Type B pancreatic cell (in vitro differentiated cells): ENCODE results near the gene SSR1. TPM values are rescaled to one million over a fixed set of nuclear protein-coding genes. Genes with fewer than 3 reads are reported as not detected.

Source experiments
- DNase-seq: peaks from one replicate; pipeline ENCODE4 v3.0.0; 2021; ENCODE audit warnings: mixed read lengths; ENCODE audit not compliant: unreplicated experiment; ENCODE audit errors: extremely low spot score
- H3K27ac Mint-ChIP-seq: 2 replicates; pipeline ENCODE4 v1.8.0; 2021; ENCODE audit warnings: mild to moderate bottlenecking, mixed read lengths
- H3K27me3 Mint-ChIP-seq: 2 replicates; pipeline ENCODE4 v1.8.0; 2021; ENCODE audit warnings: mixed read lengths
- H3K36me3 Mint-ChIP-seq: 2 replicates; pipeline ENCODE4 v1.8.0; 2021; ENCODE audit warnings: mixed read lengths
- H3K4me1 Mint-ChIP-seq: one replicate; pipeline ENCODE4 v1.8.0; 2021; ENCODE audit warnings: mixed read lengths; ENCODE audit not compliant: unreplicated experiment
- H3K4me3 Mint-ChIP-seq: 2 replicates; pipeline ENCODE4 v1.8.0; 2021; ENCODE audit warnings: mild to moderate bottlenecking, mixed read lengths
- H3K9me3 Mint-ChIP-seq: 2 replicates; pipeline ENCODE4 v1.8.0; 2021; ENCODE audit warnings: mixed read lengths
- total RNA-seq: library from RNA; stranded (reverse); gene quantifications from 2 replicates; pipeline ENCODE4 v1.2.1, GENCODE V29; 2021; ENCODE audit warnings: low replicate concordance
- TF ChIP-seq, protein P1 (sequence below): fragments of 200-600 bp; sonication (generic); conservative IDR thresholded peaks from 2 replicates; pipeline ENCODE4 v1.5.0; 2021; ENCODE audit warnings: antibody characterized with exemption, mild to moderate bottlenecking

Gene SSR1
- total RNA-seq, 1 donor from 2014 or later = 124 TPM

DNA sequence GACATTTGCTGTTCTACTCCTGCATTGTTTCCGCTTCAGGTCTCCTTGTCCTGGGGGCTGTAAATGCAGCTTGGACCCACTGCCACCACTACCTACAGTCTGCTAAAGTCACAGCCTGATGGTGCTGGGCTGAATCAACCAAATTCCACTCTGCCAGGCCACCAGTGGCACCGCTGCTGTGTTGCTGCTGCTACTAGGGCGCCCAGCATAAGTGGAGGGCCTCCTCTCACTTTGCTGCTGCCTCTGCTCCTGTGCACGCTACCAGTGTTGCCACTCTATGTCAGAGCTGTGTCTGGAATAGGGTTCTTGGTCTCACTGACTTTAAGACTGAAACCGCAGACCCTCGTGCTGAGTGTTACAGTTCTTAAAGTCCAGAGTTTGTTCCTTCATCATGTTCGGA is 1.4 kb upstream of the SSR1 start:
- H3K4me1 Mint-ChIP-seq = peaks cover 6% of the 10 kb centered on the region
- TF ChIP-seq, protein P1, sequence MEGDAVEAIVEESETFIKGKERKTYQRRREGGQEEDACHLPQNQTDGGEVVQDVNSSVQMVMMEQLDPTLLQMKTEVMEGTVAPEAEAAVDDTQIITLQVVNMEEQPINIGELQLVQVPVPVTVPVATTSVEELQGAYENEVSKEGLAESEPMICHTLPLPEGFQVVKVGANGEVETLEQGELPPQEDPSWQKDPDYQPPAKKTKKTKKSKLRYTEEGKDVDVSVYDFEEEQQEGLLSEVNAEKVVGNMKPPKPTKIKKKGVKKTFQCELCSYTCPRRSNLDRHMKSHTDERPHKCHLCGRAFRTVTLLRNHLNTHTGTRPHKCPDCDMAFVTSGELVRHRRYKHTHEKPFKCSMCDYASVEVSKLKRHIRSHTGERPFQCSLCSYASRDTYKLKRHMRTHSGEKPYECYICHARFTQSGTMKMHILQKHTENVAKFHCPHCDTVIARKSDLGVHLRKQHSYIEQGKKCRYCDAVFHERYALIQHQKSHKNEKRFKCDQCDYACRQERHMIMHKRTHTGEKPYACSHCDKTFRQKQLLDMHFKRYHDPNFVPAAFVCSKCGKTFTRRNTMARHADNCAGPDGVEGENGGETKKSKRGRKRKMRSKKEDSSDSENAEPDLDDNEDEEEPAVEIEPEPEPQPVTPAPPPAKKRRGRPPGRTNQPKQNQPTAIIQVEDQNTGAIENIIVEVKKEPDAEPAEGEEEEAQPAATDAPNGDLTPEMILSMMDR = no peak
- H3K4me3 Mint-ChIP-seq = peak overlapping the region; percentile 30
- H3K36me3 Mint-ChIP-seq = peaks cover 6% of the 10 kb centered on the region
- no peaks in the 10 kb centered on the region for H3K9me3 Mint-ChIP-seq
- peak overlapping the region; percentile 29 for H3K27ac Mint-ChIP-seq
- DNase-seq = no peak
- H3K27me3 Mint-ChIP-seq = no peaks in the 10 kb centered on the region

DNA sequence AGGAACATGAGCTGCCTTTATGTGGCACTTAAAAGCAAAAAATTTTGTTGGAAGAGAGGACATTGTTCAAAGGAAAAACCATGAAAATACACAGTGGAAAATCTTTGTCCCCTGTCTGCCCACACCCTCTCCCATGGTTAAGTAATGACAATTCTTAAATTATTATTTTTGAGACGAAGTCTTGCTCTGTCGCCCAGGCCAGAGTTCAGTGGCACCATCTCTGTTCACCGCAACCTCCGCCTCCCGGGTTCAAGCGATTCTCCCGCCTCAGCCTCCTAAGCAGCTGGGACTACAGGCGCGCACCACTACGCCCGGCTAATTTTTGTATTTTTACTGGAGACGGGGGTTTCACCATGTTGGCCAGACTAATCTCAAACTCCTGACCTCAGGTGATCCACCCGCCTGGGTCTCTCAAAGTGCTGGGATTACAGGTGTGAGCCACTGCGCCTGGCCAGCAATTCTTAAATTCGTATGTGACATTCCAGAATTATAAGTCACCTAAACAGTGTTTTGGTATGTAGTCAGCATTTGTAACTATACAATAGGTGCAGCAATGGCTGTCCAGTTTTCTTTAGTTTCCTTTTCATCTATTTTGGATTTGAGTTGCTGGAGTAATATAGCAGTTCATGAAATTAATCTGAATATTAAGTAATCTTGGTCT is 636 bp upstream of the SSR1 start:
- TF ChIP-seq, protein P1 = no peak
- Mint-ChIP-seq H3K4me1 (peaks cover 6% of the 10 kb centered on the region), H3K36me3 (peaks cover 11% of the 10 kb centered on the region), H3K9me3 (no peaks in the 10 kb centered on the region), H3K27ac (peak overlapping the region; percentile 89), H3K4me3 (peak overlapping the region; percentile 93), H3K27me3 (no peaks in the 10 kb centered on the region)
- no peak for DNase-seq

DNA sequence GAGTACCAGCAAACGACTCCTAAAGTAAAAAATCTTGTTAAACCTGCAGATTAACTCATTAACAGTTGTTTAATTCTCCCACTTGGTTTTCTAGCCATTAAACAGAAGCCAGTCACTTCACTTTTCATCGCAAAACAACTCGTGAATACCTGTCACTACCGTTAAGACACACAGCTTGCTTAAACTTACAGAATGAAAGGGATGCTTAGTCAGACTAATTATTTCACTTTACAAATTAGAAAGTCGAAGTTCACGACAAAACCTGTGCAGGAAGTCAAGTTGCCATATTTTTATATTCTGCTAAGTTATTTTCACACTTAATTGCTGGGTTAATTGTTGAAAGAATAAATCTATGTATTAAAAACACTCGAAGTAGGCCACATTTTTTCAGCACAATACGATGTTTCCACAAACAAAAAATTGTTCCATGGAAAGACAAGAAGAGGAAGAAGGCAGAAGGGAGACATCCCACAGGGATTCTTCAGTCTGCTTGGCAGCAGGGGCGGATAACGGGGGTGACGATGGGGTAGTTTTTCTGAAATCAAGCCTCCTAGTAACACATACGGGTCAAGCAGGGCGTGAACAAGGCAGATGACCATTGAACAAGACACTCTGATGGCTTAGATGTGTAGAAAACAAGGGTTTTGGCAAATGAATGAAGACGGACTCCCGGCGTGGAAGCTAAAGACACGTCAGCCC is 933 bp downstream of the SSR1 start:
- Mint-ChIP-seq H3K36me3 (peaks cover 20% of the 10 kb centered on the region), H3K27ac (peak overlapping the region; percentile 89), H3K27me3 (no peaks in the 10 kb centered on the region), H3K4me3 (peak overlapping the region; percentile 93), H3K9me3 (no peaks in the 10 kb centered on the region), H3K4me1 (peaks cover 6% of the 10 kb centered on the region)
- TF ChIP-seq, protein P1 = no peak
- DNase-seq = no peak

DNA sequence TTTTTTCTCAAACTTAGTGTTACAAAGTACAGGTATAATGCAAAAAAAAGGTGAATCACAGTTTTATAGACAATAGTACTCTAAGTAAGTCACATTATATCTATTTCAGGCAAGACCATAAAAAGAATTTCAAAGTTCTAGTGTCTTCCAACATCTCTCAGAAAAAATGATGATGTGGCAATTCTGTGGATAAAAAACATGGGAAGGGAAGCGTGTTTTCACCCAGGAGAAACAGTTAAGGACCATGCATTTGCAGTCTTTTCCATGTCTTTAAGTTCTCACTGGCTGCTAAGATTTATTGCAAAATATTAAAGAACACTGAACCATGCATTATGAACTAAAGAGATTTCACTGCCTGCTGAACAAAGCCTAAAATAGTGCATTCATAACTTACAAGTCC is 1.8 kb downstream of the SSR1 start:
- H3K9me3 Mint-ChIP-seq = no peaks in the 10 kb centered on the region
- no peak overlapping the region for H3K27ac Mint-ChIP-seq

DNA sequence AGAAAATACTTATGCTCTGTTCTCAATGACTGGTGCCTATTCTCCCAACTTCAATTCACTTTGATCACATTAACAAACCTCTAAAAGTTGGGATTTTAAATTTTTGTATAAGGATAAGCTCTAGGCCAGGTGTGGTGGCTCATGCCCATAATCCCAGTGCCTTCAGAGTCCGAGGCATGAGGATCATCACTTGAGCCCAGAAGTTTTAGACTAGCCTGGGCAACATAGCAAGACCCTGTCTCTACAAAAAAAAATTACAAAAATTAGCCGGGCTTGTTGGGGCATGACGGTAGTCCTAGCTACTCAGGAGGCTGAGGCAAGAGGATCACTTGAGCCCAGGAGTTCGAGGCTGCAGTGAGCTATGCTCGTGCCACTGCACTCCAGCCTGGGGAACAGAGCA is 3.9 kb downstream of the SSR1 start:
- no peak overlapping the region for H3K4me3 Mint-ChIP-seq
- H3K36me3 Mint-ChIP-seq = peaks cover 31% of the 10 kb centered on the region
- H3K27ac Mint-ChIP-seq = no peak overlapping the region
- no peaks in the 10 kb centered on the region for H3K9me3 Mint-ChIP-seq
- no peaks in the 10 kb centered on the region for H3K27me3 Mint-ChIP-seq
- TF ChIP-seq, protein P1 = no peak
- DNase-seq = no peak
- peaks cover 6% of the 10 kb centered on the region for H3K4me1 Mint-ChIP-seq

More for the DNA sequence above, 1.8 kb downstream of the SSR1 start:
- H3K4me1 Mint-ChIP-seq = peaks cover 6% of the 10 kb centered on the region
- no peaks in the 10 kb centered on the region for H3K27me3 Mint-ChIP-seq
- TF ChIP-seq, protein P1 = no peak
- peak overlapping the region; percentile 93 for H3K4me3 Mint-ChIP-seq
- no peak for DNase-seq
- H3K36me3 Mint-ChIP-seq = peaks cover 22% of the 10 kb centered on the region
